HG02610 (cell line): Measurements from ENCODE around the gene TNS4.

Source experiments
- ATAC-seq: cut with Tn5 transposase; IDR thresholded peaks from one replicate; pipeline ENCODE4 v1.9.1; 2021; ENCODE audit warnings: mild to moderate bottlenecking, moderate library complexity; ENCODE audit not compliant: unreplicated experiment

Gene TNS4

GRCh38 chr17:40475234-40475908 lies 26.1 kb downstream of the TNS4 start:
- ATAC-seq = no peak

DNA sequence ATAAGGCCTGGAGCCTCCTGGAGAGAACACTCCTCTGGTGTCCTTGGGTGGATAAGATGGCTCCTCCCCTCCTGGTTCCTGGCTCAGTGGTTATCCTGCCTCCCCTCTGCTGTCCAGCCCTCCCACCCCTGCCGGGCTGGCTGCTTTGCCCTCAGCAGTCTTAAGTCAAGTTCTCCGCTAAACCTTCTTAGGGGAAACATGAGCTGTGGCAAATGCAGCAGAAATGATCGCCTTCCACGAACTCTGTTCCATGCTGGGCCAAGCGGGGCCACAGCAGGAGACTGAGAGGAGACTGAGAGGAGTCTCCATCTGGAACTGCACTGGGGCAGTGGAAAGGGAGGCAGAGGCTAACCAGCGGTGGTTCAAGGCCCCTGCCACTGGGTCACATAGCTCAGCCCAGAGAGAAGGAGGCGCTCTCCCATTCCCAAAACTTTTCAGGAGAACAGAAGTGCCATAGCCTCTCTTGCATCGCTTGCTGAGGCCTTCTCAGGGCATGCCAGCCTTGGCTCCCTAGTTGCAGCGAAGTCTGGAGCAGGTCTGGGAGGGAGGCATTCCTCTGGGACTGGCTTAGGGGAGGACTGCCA lies 26.9 kb downstream of the TNS4 start:
- ATAC-seq = no peak

- ATAC-seq = no peak
These were observed 27.7 kb downstream of the TNS4 start for GRCh38 chr17:40473573-40474365.

GRCh38 chr17:40472733-40473452 lies 28.5 kb downstream of the TNS4 start:
- ATAC-seq = no peak

GRCh38 chr17:40471846-40472732 lies 29.3 kb downstream of the TNS4 start:
- no peak for ATAC-seq

- ATAC-seq = no peak
These were observed 30.2 kb downstream of the TNS4 start for GRCh38 chr17:40470932-40471828.

- no peak for ATAC-seq
These were observed 31.4 kb downstream of the TNS4 start for GRCh38 chr17:40469805-40470675.

- ATAC-seq = no peak
These were observed 32.9 kb downstream of the TNS4 start for GRCh38 chr17:40468560-40468959.

- no peak for ATAC-seq
These were observed 34.0 kb downstream of the TNS4 start for GRCh38 chr17:40467281-40467867.

GRCh38 chr17:40466298-40466971 lies 35.0 kb downstream of the TNS4 start:
- ATAC-seq = no peak

GRCh38 chr17:40464392-40464855 lies 37.0 kb downstream of the TNS4 start:
- no peak for ATAC-seq

DNA sequence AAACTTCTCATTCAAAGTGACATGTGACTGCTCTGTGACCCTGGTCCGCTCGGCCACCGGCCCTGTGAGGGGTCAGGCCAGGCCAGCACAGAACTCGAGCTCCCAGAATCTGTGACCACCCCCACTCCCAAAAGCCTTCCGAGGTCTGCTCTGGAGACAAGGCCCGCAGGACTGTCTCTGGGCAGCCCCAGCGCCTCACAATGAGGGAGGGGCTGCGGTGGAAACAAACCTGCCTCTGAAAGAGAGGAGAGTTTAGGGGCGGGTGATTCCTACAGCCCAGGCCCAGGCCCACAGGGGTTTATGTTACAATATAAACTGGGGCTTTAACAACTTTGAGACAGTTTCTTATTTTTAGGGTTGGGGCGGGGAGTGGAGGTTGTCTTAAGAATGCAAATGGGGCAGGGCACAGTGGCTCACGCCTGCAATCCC lies 38.3 kb downstream of the TNS4 start:
- ATAC-seq = no peak

DNA sequence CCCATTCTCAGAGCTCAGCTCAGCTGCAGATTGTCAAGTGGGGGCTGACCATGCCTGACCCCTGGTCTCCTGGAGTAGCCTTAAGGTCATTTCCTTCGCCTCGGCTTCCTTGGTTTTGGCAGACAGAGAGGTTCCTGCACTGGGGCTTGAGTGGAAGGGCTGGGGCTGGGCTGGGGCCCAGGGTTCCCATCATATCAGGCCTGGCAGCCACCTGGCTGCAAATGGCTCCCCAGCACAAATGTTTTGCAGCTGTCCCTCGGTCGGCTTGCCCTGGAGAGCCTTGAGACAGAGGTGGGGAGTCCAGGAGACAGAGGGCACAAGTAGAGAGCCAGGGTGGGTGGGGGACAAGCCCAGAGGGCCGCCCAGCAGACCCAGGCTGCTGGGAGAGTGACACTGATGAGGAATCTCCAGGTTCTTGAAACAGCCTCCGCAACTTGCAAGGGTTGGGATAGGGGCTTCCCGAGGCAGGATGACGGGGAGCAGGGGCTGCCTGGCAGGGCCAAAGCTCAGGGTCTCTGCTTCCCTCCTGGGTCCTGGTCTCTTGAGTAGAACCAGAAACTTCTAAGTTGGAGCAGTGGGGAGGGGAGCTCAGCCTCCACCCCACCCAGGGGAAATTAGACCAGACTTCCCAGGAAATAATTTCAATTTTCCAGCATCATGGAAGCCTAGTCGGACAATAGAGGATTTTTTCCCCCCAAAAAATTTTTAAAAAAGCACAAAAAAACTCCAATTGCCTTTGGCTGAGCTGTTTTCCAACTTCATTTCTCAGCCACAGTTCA lies 38.9 kb downstream of the TNS4 start:
- ATAC-seq = no peak

DNA sequence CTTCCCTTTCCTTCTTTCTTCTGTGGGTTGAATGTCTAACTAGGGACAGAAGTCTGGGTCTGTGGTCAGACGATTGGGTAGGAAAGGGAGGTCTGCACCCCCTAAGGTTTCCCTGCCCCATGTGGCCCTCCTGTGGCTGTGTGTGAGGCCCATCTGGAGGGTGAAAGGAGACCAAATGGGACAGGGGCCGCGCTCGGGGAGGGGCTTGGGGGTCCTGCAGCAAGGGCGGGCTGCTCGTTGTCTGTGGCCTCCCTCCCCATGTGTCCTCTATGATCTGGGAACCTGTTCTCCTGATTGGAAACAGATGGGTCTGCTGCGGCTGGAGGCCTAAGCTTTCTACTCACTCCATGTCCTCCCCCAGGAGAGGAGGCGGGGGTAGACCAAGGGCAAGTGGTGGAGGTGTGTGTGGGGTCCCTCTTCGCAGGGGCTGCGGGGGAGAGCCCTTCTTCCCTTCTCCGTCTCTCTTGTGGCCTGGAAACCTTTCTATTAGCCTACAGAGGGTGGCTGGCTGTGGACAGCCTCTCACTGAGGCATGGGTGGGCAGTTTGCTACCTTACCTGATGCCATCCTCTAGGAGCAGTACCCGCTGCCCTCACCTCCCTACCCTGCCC lies 39.6 kb downstream of the TNS4 start:
- ATAC-seq = no peak

DNA sequence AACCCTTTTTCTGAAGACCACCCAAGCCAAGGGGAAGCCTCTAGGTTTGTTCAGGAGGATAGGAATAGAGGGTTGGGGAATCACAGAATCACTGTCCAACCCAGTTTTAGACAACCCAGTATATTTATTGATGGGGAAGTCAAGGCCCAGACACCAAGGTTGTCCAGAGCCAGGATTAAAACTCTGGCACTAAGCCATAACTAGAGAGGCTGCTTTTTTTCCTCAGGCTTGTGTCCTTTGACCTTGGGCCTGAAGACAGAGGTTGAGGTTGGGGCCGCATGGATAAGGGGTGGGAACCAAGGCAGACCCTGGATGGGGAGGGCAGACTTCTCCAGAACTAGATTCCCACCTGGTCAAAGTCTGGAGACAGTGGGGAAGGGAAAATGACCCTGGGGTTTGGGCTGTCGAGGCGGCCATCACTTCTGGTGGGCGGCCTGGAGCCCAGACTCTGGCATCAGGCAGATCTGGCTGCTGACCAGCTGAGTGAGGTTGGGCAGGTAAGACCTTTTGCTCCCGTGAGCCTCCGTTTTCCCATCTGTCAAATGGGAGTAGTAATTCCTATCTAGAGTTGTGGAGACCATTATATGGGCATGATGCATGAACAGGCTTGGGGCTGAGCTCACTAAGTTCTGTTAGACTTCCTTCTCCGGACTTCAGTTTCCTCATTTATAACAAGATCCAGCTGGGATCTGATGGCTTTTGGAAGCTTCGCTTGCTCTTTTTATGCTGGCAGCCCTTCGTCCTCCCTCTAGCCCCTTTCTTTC lies 40.3 kb downstream of the TNS4 start:
- ATAC-seq = no peak

GRCh38 chr17:40460604-40460967 lies 40.8 kb downstream of the TNS4 start:
- ATAC-seq = no peak
